ENCODE measurements around the gene HOXA3.

The HOXA3 gene

GRCh38 chr7:27154901-27155815 lies 2.8 kb upstream of the HOXA3 start:
- no peak for DNase-seq

GRCh38 chr7:27154369-27154768 lies 2.0 kb upstream of the HOXA3 start:
- DNase-seq: no peak

GRCh38 chr7:27153526-27153925 lies 1.1 kb upstream of the HOXA3 start:
- no peak for DNase-seq

- DNase-seq: no peak
Observed at GRCh38 chr7:27152816-27153442, 546 bp upstream of the HOXA3 start.

- no peak for DNase-seq
Observed at GRCh38 chr7:27151341-27151930, 947 bp downstream of the HOXA3 start.

GRCh38 chr7:27150568-27151340 lies 1.6 kb downstream of the HOXA3 start:
- no peak for DNase-seq

- no peak for DNase-seq
Observed at GRCh38 chr7:27149842-27150567, 2.4 kb downstream of the HOXA3 start.

- DNase-seq: no peak
Observed at GRCh38 chr7:27148756-27149641, 3.4 kb downstream of the HOXA3 start.

- DNase-seq: no peak
Observed at GRCh38 chr7:27148031-27148755, 4.2 kb downstream of the HOXA3 start.

- DNase-seq: no peak
Observed at GRCh38 chr7:27147199-27148030, 5.0 kb downstream of the HOXA3 start, which contains the start of gene HOXA6. Gene HOXA6 (minus strand): TSS chr7:27147774. CDS start chr7:27147749, 25 bp downstream.

- peak in 1 of 2 experiments; percentile 4 for DNase-seq
Observed at GRCh38 chr7:27146491-27147198, 5.7 kb downstream of the HOXA3 start.

- DNase-seq: no peak
Observed at GRCh38 chr7:27145914-27146412, 6.4 kb downstream of the HOXA3 start.

GRCh38 chr7:27145165-27145913 lies 7.0 kb downstream of the HOXA3 start:
- DNase-seq: no peak

- no peak for DNase-seq
Observed at GRCh38 chr7:27144781-27145164, 7.6 kb downstream of the HOXA3 start.

GRCh38 chr7:27143950-27144780 lies 8.2 kb downstream of the HOXA3 start:
- no peak for DNase-seq

- no peak for DNase-seq
Observed at GRCh38 chr7:27143023-27143949, 9.1 kb downstream of the HOXA3 start, which contains the start of gene HOXA5. Gene HOXA5 (minus strand): TSS chr7:27143681. CDS start chr7:27143607, 74 bp downstream.

All from cerebellar nuclear complex (tissue), 1 donor.